HG02970 (cell line): ENCODE data around the gene MRGPRD.

ENCODE experiments used
- ATAC-seq: cut with Tn5 transposase; IDR thresholded peaks from one replicate; pipeline ENCODE4 v1.9.1; 2021; ENCODE audit warnings: mild to moderate bottlenecking, moderate library complexity, moderate number of reproducible peaks; ENCODE audit not compliant: unreplicated experiment, low FRiP score

The MRGPRD gene

DNA sequence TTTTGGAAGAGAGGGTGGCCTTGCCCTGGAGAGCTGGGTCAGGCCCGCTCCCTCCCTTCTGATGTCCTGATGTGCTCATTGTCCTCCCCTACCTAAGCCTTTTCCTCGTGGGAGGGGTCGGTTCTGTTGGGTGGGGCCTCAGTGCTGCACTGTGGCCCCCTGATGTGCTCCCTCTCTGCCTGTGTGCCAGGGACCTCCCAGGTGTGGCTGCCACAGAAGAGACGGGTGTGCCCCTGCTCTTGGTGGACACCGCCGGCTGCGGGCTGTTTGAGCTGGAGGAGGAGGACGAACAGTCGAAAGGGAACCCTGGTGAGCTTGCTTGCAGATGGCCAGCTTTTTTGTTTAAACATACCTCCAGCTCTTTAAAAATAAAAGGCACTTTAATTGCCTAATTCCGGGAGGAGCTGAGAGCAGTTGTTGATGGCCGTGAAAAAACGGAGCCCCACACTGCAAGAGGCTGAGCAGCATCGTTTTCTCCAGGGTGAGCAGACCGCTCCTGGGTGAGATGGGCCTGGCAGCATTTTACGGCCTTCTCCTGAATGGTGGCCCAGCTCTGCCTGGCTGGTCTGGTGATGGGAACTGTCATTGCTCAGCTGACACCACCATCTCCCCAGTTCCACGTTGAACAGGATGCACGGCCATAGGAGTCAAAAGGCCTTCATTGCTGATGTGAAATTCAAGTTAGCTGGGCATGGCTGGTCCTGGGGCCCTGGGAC is 47.0 kb downstream of the MRGPRD start:
- no peak for ATAC-seq

DNA sequence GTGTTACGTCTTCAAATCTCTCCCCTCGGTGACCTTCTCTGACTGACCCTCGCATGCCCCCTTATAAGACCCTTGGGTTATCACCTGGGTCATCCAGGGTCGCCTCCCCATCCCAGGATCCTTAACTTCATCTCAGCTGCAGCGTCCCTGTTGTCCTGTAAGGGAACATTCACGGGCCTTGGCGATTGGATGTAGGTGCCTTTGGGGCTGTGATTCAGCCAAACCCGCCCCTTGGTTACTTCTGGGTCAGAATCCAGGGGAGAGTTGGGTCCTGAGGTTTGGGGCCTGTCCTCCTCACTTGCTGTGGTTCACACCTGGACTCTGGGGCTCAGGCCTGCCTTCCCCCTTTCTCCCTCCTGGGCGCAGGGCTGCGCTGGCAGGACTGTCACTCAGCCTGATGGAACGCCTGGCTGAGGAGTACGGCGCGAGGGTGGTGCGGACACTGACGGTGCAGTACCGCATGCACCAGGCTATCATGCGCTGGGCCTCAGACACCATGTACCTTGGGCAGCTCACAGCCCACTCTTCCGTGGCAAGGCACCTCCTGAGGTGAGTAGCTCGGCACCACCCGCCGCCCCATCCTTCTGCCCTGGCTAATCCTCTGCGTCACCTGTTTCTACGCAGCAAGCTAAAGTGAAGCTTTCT is 47.7 kb downstream of the MRGPRD start:
- no peak for ATAC-seq

DNA sequence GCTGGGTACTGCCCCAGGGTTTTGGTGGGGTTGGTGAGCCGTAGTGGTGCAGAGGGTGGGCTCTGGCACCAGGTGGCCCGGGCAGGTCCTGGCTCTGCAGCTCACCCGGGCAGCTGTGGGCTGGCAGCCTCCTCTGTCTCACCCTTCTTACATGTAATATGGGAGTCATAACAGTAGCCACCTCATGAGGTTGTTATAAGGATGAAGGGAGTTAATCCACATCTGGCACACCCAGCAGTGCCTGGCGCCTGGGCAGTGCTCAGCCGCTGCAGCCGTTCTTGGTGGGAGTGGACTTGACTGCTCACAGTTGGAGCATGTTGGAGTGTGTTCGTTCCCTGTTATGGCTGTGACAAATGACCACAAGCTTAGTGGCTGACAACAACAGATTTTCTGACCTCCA is 48.4 kb downstream of the MRGPRD start:
- ATAC-seq = no peak

DNA sequence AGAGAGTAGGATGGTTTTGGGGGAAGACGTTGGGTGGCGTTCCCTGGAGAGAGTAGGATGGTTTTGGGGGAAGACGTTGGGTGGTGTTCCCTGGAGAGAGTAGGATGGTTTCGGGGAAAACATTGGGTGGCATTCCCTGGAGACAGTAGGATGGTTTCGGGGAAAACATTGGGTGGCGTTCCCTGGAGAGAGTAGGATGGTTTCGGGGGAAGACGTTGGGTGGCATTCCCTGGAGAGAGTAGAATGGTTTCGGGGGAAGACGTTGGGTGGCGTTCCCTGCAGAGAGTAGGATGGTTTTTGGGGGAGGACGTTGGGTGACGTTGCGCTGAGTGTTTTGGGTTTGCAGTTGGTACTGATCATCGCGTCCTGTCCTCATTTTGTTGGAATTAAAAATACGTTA is 48.9 kb downstream of the MRGPRD start:
- ATAC-seq = no peak

DNA sequence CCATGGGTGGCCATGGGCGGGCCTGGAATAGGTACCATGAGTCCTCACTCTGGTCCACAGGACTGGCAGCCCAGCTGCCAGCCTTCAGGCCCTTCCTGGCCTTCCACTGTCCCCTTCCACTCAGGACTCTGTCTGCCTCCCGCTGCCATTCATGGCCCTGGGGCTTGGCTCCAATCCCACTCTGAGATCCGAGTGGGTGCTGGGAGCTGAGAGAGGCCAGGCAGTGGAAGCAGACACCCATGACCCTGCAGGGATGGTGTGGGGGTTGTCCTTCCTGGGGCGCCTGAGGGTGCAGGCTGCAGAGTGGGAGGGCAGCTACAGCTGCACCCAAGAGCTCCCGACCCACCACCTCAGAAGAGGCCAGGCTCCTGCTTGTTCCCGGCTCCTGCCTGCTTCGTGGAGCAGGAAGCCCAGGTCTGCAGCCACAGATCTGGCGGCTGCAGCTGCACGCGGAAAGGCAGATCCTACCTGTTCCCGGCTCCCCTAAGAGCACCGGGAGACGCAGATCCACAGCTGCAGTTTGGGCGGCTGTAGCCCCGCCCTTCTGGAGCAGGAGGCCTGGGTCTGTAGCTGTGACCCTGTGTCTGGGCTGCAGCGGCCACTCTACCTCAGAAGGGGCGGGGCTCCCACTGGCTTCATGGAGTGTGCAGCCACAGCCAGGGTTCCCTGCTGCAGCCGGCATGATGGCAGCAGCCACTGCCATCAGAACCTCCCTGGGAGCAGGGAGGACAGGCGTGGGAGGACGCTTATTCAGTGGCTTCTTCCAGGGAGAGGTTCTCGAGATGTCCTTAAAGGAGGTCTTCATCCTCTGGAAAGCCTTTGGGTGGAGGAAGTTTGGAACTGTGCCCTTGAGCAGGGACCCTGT is 49.6 kb downstream of the MRGPRD start:
- ATAC-seq = no peak
